Suppressor macrophage (primary cell): Measurements from ENCODE around the gene ABHD6.

Experiments used
- DNase-seq, 4 experiments: peaks; one replicate each; pipeline ENCODE4 v3.0.0-alpha.2; 2020 to 2022

Gene ABHD6

GRCh38 chr3:58243976-58244585 is 6.5 kb downstream of the ABHD6 start:
- no peak for DNase-seq

DNA sequence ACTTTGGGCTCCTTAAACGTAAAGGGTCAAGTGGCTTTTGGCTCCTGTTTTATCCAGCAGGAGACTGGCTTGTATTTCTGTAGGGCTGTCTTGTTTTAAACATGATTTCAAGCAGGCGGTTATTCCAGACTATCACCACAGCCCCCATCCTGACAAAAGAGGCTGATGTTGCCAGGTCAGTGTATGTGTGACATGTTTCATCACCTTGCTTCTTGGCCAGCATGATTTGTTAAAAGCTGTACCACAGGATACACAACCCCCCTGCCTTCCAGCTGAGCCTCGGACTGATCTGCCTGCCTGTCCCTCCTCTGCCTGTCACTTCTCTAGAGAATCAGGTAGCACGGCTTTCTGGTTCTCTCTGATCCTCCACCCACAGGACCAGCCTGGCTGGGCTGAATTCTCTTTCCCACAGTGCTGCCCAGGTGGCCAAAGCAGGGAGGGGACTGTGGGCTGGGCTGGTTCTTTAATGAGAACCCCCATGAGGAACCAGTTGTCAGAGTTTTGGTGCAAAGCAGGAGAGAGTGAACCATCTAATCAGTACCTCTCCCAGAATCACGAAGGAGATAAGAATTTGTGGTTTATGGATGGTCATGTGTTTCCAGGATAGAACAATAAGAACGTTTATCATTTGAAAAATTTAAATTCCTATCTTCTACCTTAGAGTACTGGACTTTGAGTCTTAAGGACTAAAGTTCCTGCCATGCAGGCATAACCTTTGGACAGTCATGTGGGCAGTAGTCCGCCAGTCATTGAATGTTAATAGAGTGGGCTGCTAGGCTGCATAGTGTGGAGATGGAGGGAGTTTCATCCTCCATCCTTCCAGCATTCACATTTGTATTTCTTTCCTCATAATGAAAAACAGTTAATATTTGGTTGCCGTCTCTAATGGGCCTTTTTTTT is 8.8 kb downstream of the ABHD6 start:
- DNase-seq, result no peak

DNA sequence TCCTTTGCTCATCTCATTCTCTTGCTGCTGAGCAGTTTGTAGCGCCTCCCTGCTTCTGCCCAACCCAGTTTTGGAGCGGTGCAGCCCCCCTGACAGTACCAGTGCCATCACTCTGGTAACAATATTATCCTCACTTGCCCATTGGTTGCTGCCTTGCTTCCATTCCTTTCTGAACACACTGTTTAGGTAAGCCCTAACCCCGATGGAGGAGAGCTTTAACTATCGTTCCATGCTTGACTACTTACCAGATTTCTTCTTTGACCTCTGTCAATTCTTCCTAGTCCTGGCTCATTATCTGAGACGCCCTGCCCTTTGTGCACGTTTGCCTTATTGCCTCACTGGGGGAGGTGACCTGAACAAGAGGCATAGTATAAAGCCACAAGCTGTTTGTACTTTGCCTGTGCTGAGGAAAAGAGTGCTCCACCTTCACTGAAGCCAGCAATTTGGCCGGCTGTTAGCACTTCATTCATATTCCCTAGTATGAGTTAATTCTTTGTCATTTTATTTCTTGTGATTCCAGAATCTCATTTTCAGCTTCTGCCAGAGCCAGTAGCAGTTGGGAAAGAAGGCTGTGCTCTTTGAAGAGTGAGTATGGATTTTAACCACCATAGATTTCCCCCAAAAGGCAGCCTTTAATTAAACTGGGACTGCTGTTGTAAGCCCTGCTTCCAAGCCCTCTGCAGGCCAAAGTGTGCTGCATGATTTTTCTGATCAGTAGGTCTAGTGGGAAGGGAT is 11.9 kb downstream of the ABHD6 start:
- DNase-seq, result no peak

GRCh38 chr3:58250093-58250707 is 12.6 kb downstream of the ABHD6 start:
- DNase-seq, result peak in 3 of 4 experiments; percentile 37 to 51 (median 42)

- no peak for DNase-seq
Measured at GRCh38 chr3:58251631-58252035, 14.0 kb downstream of the ABHD6 start.

DNA sequence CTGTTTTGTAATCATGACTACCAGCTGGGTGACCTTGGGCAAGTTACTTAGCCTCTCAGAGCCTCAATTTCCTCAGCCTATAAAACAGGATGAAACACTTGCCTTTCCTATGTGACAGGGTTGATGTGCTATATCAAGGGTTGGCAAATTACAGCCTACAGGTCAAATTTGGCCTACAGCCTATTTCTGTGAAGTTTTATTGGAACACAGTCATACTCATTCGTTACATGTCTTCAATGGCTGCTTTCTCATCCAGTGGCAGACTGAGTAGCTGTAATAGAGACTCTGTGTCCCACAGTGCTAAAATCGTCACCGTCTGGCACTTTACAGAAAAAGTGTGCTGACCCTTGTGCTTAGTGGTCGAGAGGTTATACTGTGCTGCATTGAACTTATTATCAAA is 16.6 kb downstream of the ABHD6 start:
- DNase-seq, result no peak

GRCh38 chr3:58256061-58256460 is 18.5 kb downstream of the ABHD6 start:
- DNase-seq, result peak in 2 of 4 experiments; percentile 52 to 70

- no peak for DNase-seq
Measured at GRCh38 chr3:58256511-58256910, 18.9 kb downstream of the ABHD6 start.

DNA sequence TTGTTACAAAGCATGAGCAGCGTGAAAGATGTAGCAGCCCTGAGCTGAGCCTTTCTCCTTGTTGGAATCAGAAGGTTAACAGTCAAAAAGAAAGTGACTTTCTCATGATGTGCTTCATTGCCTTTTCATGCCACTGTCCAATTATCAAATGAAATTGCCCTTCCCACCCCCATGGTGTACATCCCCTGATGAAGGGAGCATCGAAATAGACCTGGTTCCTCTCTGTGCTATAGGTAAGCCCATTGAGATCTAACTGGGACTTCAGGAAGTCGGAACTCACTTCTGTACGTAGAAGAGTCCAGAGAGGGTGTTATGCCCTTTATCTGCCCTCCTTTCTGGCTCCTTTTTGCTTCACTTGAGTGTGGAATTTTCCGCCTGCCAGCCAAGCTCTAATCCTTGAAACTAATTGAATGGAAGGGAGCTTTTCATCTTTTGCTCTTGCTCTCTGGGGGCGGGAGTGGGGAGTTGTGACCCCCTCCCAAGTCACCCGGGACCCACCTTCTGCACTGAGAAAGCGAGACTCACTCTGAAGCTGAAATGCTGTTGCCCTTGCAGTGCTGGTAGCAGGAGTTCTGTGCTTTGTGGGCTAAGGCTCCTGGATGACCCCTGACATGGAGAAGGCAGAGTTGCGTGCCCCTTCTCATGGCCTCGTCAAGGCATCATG is 20.9 kb downstream of the ABHD6 start:
- DNase-seq, result no peak

DNA sequence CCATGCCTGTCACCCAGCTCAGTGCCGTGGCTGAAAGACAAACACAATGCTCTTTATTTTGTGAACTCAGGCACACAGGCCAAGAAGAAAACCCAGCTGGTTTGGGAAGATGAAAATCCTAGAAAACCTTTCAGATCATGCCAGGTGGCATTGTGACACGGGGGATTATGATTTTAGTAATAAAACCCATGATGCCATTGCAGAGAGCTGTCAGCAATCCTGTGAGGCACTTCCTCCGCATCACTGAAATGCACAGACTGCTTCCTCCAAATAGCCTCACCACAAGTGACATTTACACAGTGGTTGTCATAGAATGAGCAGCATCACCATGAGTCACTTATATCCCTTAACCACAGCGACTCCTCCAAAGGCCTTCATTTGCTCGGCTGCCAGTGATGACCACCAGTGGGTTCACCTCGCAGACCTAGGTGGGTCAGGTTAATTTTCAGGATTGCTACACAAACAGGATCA is 22.7 kb downstream of the ABHD6 start:
- peak; percentile 78 to 95 (median 85) for DNase-seq

DNA sequence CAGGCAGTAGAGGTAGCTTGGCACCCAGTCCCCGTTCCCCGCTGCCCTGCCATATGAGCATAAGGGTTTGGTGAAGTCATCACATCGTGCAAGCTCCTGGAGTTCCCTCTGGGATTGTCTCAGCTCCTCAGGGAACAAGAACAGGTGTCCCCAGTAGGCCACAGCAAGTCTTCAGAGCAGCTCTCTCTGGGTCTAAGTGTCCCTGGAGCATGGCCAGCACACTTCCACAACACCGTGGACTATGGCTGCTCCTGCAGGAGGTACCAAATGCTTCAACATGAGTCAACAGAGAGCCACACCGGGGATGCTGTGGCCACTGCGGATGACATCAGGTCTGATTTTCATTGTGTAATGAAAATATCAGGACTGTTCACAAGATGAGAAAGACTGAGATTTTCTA is 23.1 kb downstream of the ABHD6 start:
- DNase-seq, result peak; percentile 39 to 63 (median 46)

DNA sequence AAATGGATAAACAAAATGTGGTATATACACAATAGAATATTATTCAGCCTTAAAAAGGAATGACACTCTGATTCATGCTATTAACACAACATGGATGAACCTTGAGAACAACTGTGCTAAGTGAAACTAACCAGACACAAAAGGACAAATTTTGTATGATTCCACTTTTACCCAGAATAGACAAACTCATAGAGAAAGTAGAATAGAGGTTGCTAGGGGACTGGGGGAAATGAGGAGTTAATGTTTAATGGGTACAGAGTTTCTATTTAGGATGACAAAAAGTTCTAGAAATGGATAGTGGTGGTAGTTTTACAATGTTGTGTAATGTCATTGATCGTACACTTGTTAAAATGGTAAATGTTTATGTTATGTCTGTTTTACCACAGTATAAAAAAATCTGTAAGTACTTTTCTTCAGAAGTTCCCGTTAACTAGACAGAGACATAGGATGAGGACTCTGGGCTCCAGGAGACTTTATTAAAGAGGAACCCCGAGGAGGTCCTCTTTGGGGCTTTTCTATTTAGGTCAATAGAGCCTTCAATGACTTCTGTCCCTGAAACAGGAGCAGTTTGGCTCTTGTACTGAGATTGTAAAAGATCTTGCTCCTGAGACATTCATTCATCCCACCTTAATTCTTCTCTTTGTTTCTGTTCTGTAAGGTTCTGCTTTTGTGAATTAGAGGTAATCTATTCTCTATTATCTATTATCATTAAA is 24.5 kb downstream of the ABHD6 start:
- peak in 1 of 4 experiments; percentile 28 for DNase-seq

DNA sequence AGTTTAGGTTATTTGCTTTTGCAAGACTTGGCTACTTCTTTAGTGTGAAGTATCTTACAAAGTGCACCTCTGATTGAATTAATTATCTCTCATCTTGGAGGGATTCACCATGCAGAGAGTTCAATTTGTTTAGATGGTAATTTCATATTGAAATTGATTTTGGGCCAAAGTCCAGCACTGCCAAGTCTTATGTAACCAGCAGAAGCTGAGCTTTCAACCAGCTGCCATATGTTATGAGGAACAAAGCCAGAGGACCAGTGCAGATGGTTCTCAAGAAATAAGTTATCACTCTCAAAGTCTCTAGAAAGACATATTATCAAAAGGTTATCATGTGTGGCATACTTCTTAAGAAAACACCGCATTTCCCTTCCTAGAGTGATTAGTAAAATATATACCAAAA is 29.0 kb downstream of the ABHD6 start:
- peak in 3 of 4 experiments; percentile 30 to 46 (median 32) for DNase-seq

DNA sequence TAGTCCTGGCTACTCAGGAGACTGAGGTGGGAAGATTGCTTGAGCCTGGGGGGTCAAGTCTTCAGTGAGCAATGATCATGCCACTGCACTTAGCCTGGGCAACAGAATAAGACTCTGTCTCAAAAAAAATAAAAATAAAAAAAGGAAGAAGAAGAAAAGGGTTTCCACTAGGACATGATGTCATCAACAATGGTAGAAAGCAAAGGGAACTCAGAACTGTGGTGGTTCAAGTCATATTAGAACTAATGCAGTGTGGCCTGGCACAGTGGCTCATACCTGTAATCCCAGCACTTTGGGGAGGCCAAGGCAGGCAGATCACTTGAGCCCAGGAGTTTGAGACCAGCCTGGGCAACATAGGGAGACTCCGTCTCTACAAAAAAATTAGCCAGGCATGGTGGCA is 30.0 kb downstream of the ABHD6 start:
- DNase-seq, result peak in 2 of 4 experiments; percentile 44 to 57

- DNase-seq, result no peak
Measured at GRCh38 chr3:58269356-58269755, 31.8 kb downstream of the ABHD6 start.

GRCh38 chr3:58270485-58270884 is 32.9 kb downstream of the ABHD6 start:
- DNase-seq, result no peak

DNA sequence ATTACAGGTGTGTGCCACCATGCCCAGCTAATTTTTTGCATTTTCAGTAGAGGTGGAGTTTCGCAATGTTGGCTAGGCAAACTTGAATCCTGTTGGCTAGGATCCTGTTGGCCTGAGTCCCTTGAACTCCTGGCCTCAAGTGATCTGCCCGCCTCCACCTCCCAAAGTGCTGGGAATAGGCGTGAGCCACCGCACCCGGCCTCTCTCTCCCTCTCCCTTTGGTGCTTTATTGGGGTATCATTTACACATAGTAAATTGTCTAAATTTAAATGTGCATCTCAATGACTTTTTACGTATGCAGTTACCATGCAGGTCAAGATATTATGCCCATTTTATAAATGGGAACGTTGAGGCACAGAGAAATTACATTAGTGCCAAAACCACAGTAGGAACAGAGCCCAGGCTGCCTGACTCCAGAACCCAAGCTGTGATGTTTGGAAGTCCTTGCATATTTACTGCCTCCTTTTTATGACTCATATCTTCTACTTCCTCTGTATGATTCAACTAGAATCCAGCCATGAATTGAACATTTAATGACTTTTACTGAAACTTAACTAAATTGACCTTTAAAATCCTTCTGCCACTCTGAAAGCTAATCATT is 34.4 kb downstream of the ABHD6 start:
- peak; percentile 69 to 90 (median 84) for DNase-seq

DNA sequence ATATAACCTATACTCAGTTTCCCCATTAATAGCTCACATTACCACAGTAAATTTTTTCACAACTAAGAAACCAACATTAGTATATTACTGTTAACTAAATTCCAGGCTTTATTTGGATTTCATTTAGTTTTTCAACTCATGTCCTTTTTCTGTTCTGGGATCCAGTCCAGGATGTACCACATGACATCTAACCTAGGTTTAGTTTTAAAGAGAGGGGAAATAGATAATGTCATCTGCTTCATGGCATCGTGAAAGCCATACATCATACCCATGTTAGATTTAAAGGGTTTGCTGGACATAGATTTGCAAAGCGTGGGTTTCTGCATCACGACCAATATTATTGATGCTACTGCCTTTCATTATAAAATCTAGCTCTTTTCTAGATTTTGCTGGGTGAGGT is 35.3 kb downstream of the ABHD6 start:
- peak in 1 of 4 experiments; percentile 26 for DNase-seq

DNA sequence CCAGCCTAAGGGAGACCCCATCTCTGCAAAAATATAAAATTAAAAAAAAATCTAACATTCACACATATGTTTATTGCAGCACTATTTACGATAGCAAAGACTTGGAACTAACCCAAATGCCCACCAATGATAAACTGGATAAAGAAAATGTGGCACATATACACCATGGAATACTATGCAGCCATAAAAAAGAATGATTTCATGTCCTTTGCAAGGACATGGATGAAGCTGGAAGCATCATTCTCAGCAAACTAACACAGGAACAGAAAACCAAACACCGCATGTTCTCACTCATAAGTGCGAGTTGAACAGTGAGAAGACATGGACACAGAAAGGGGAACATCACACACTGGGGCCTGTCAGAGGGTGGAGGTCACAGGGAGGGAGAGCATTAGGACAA is 35.8 kb downstream of the ABHD6 start:
- DNase-seq, result peak in 3 of 4 experiments; percentile 19 to 30 (median 27)

GRCh38 chr3:58274027-58274614 is 36.5 kb downstream of the ABHD6 start:
- peak in 2 of 4 experiments; percentile 41 to 50 for DNase-seq
